ENCODE measurements around the gene SRXN1. TPM values are rescaled to one million over a fixed set of nuclear protein-coding genes. Genes with fewer than 3 reads are reported as not detected.

Gene SRXN1
- total RNA-seq, 6 experiments from 2014 or later, result 50.0 to 65.4 (median 58.3) TPM

DNA sequence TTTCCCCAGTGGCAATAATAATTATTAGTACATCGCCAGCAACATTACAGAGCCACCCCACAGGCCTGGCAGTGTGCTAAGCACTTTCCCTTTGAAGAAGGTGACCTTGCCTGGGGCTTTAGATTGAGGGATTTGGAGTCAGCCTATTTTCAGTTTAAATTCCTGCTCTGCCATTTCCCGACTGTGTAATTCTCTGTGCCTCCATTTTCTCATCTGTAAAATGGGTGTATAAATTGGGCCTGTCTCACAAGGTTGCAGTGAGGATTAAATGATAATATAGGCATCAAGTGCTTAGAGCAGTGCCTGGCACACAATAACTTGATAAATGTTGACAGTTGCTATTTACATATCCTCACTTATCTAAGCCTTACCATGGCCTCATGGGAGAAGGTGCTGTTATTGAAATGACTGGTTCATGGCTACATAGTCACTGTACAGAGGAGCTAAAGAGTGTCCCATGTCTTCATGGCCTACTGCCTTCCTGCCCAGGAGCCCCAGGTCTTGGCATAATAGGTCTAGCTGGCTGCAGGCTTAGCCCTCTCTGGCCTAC, 27.7 kb upstream of the SRXN1 start:
- H3K27me3 Mint-ChIP-seq (ENCODE audit: insufficient read depth), result peaks cover 15% of the 10 kb centered on the region
- H3K36me3 Mint-ChIP-seq (ENCODE audit: low read depth), result no peaks in the 10 kb centered on the region
- H3K27ac Mint-ChIP-seq, result no peak overlapping the region
- TF ChIP-seq, protein P1, sequence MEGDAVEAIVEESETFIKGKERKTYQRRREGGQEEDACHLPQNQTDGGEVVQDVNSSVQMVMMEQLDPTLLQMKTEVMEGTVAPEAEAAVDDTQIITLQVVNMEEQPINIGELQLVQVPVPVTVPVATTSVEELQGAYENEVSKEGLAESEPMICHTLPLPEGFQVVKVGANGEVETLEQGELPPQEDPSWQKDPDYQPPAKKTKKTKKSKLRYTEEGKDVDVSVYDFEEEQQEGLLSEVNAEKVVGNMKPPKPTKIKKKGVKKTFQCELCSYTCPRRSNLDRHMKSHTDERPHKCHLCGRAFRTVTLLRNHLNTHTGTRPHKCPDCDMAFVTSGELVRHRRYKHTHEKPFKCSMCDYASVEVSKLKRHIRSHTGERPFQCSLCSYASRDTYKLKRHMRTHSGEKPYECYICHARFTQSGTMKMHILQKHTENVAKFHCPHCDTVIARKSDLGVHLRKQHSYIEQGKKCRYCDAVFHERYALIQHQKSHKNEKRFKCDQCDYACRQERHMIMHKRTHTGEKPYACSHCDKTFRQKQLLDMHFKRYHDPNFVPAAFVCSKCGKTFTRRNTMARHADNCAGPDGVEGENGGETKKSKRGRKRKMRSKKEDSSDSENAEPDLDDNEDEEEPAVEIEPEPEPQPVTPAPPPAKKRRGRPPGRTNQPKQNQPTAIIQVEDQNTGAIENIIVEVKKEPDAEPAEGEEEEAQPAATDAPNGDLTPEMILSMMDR (IDR thresholded peaks at IDR 0.05), result no peak
- H3K4me3 Mint-ChIP-seq, result no peak overlapping the region
- H3K4me1 Mint-ChIP-seq (ENCODE audit: low read depth), result peaks cover 6% of the 10 kb centered on the region
- no peaks in the 10 kb centered on the region for H3K9me3 Mint-ChIP-seq
- DNase-seq, result no peak

DNA sequence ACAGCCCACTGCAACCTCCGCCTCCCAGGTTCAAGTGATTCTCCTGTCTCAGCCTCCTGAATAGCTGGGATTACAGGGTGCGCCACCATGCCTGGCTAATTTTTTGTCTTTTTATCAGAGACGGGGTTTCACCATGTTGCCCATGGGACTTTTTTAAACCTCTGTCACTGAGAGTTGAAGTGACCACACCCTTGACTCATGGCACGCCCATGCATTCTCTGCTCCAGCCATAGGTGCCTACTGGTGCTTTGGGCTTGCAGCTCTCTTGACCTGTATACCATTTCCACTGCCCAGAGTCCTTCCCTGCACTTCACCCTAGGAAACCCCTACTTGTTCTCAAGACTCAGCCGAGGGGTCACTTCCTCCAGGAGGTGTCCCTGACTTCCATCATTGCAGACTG, 25.0 kb upstream of the SRXN1 start:
- no peak overlapping the region for H3K27ac Mint-ChIP-seq
- H3K4me1 Mint-ChIP-seq (ENCODE audit: low read depth), result peaks cover 6% of the 10 kb centered on the region
- H3K4me3 Mint-ChIP-seq, result no peak overlapping the region
- H3K36me3 Mint-ChIP-seq (ENCODE audit: low read depth), result no peaks in the 10 kb centered on the region
- no peaks in the 10 kb centered on the region for H3K9me3 Mint-ChIP-seq
- TF ChIP-seq, protein P1 (IDR thresholded peaks at IDR 0.05), result no peak
- peaks cover 19% of the 10 kb centered on the region for H3K27me3 Mint-ChIP-seq (ENCODE audit: insufficient read depth)
- no peak for DNase-seq

GRCh38 chr20:676967-677366, 24.0 kb upstream of the SRXN1 start:
- TF ChIP-seq, protein P1 (IDR thresholded peaks at IDR 0.05), result no peak
- Mint-ChIP-seq H3K27me3 (ENCODE audit: insufficient read depth) (peaks cover 26% of the 10 kb centered on the region), H3K27ac (no peak overlapping the region), H3K36me3 (ENCODE audit: low read depth) (no peaks in the 10 kb centered on the region), H3K9me3 (no peaks in the 10 kb centered on the region), H3K4me3 (no peak overlapping the region), H3K4me1 (ENCODE audit: low read depth) (peaks cover 6% of the 10 kb centered on the region)
- DNase-seq, result no peak

- TF ChIP-seq, protein P1 (IDR thresholded peaks at IDR 0.05), result no peak
- no peaks in the 10 kb centered on the region for H3K9me3 Mint-ChIP-seq
- H3K4me3 Mint-ChIP-seq, result no peak overlapping the region
- no peak overlapping the region for H3K27ac Mint-ChIP-seq
- H3K27me3 Mint-ChIP-seq (ENCODE audit: insufficient read depth), result peaks cover 28% of the 10 kb centered on the region
- H3K36me3 Mint-ChIP-seq (ENCODE audit: low read depth), result no peaks in the 10 kb centered on the region
- H3K4me1 Mint-ChIP-seq (ENCODE audit: low read depth), result peaks cover 6% of the 10 kb centered on the region
- no peak for DNase-seq
These were observed 23.4 kb upstream of the SRXN1 start for GRCh38 chr20:676315-676937.

DNA sequence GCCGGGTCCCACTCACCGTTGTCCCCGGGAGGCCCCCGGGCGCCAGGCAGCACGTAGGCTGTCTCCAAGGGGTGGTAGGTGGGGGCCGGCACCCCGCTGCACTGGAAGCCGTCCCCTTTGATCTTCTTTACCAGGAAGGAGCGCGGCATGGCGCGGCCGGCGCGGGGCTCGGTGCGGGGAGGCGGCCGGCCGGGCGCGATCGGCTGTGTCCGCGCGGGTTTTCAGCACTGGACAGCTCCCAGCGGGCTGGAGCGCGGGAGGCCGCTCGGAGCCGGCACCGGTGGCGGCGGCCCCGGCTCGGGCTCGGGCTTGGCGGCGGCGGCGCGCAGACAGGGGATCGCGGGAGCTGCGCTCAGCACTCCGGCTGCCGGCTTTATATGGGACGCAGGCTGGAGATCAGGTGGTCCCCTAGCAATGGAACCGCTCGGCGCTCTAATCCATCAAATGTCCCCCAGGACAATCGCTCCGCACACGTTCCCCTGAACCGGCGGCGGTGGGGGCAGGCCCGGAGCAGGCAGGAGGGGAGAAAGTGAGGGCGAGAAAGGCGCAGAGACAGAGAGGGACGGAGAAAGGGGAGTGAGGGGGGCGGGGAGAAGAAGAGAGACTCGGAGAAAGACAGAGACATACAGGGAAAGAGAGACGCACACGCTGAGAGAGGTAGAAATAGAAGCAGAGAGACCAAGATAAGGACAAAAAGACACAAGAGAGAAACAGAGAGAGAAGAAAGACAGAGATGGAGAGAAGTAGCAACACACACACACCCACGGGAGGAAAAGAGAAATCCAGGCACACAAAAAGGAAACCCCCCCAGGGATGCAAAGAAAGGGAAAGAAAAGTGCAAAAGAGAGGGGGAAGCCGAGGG, 22.7 kb upstream of the SRXN1 start, which contains the start of gene SCRT2:
TSS of gene SCRT2 (minus strand) at position 350 of the 862 bp plus-strand sequence. CDS start at position 149, 201 bp downstream.
- DNase-seq, result peak; percentile 51
- Mint-ChIP-seq H3K27me3 (ENCODE audit: insufficient read depth) (peaks cover 35% of the 10 kb centered on the region), H3K9me3 (no peaks in the 10 kb centered on the region), H3K4me3 (no peak within 1 kb of the TSS), H3K4me1 (ENCODE audit: low read depth) (peaks cover 6% of the 10 kb centered on the region), H3K36me3 (ENCODE audit: low read depth) (no peaks in the 10 kb centered on the region), H3K27ac (no peak within 1 kb of the TSS)
- TF ChIP-seq, protein P1 (IDR thresholded peaks at IDR 0.05), result no peak

All from HFFc6 (cell line).